NT2/D1 (cell line): ENCODE results near the gene LRRFIP1.

Source experiments
- YY1 ChIP-seq: IDR thresholded peaks from 2 replicates; pipeline ENCODE4 v1.6.1; 2011; ENCODE audit not compliant: insufficient read length, insufficient read depth
- ZNF274 ChIP-seq: IDR thresholded peaks from 2 replicates; pipeline ENCODE4 v1.6.1; 2011; ENCODE audit warnings: mild to moderate bottlenecking, low read depth, low read length

- no peak for TF ChIP-seq ZNF274
- no peak for TF ChIP-seq YY1
Observed at GRCh38 chr2:237806334-237806733, 178.9 kb downstream of the LRRFIP1 start.
